H1 (cell line): ENCODE measurements around the gene AADAC. TPM values are rescaled to one million over a fixed set of nuclear protein-coding genes. Genes with fewer than 3 reads are reported as not detected.

ENCODE experiments used
- CTCF ChIA-PET: fragments of 300-600 bp; sonication (Branson Sonifier 250); formaldehyde crosslinking; loops from one replicate; lab custom pipeline; 2021; ENCODE audit not compliant: partially characterized antibody; lab: Charles Lee
- POLR2A ChIA-PET: fragments of 300-600 bp; sonication (Branson Sonifier 250); formaldehyde crosslinking; loops from one replicate; lab custom pipeline; 2021; ENCODE audit warnings: inconsistent platforms; ENCODE audit not compliant: partially characterized antibody; lab: Charles Lee
- DNase-seq, 2 experiments: peaks; one replicate each; pipeline versions ENCODE4 v3.0.0 to v3.0.0-alpha.2; 2010 to 2022; ENCODE audit warnings: low spot score in 2 of 2, low read depth in 1 of 2, mixed read lengths in 1 of 2
- FAIRE-seq: peaks from 2 replicates; lab custom pipeline; 2011; peaks lifted over from hg19 to GRCh38; lab: Jason Lieb, UNC
- H2AFZ ChIP-seq: 2 replicates; pipeline ENCODE4 v1.8.1; 2012; ENCODE audit warnings: low read length, inconsistent platforms
- H2AK5ac ChIP-seq: 2 replicates; pipeline ENCODE4 v1.6.1; 2013; ENCODE audit warnings: low read depth, low read length
- H2BK120ac ChIP-seq: replicated peaks from 2 replicates; pipeline ENCODE3; 2013; ENCODE audit warnings: low read depth, low read length, inconsistent platforms
- H2BK12ac ChIP-seq: 2 replicates; pipeline ENCODE4 v1.6.1; 2013; ENCODE audit warnings: low read depth, low read length
- H2BK15ac ChIP-seq: 2 replicates; pipeline ENCODE4 v1.6.1; 2013; ENCODE audit warnings: low read length
- H2BK20ac ChIP-seq: 2 replicates; pipeline ENCODE4 v1.6.1; 2013; ENCODE audit warnings: low read length
- H2BK5ac ChIP-seq: 2 replicates; pipeline ENCODE4 v1.6.1; 2013; ENCODE audit warnings: low read depth, low read length
- H3K14ac ChIP-seq: 2 replicates; pipeline ENCODE4 v1.6.1; 2013; ENCODE audit warnings: inconsistent platforms; ENCODE audit not compliant: insufficient read length
- H3K18ac ChIP-seq: 2 replicates; pipeline ENCODE4 v1.6.1; 2013; ENCODE audit warnings: low read length; ENCODE audit errors: extremely low read depth
- H3K23ac ChIP-seq: 2 replicates; pipeline ENCODE4 v1.6.1; 2013; ENCODE audit warnings: inconsistent platforms; ENCODE audit not compliant: insufficient read length
- H3K23me2 ChIP-seq: 2 replicates; pipeline ENCODE4 v1.6.1; 2013; ENCODE audit warnings: low read depth, low read length
- H3K27ac ChIP-seq: 2 replicates; pipeline ENCODE4 v1.6.1; 2011; ENCODE audit warnings: low read depth, low read length, inconsistent platforms
- H3K27me3 ChIP-seq, 4 experiments: replicated peaks in 1 of 4; 1 replicate in 1 of 4; 2 replicates in 3 of 4; pipeline versions ENCODE4 v1.6.1 to v1.8.1; 2011 to 2013; ENCODE audit warnings: low read length in 3 of 4, mild to moderate bottlenecking in 3 of 4, inconsistent platforms in 2 of 4, mixed read lengths in 2 of 4, moderate library complexity in 1 of 4; ENCODE audit not compliant: control insufficient read depth in 3 of 4, insufficient read depth in 3 of 4; ENCODE audit errors: extremely low read depth in 1 of 4
- H3K36me3 ChIP-seq, 4 experiments: 2 replicates each; pipeline versions ENCODE4 v1.6.1 to v1.8.1; 2011 to 2013; ENCODE audit warnings: mild to moderate bottlenecking in 4 of 4, low read length in 3 of 4, moderate library complexity in 2 of 4, control low read depth in 1 of 4, inconsistent platforms in 1 of 4; ENCODE audit not compliant: insufficient read depth in 4 of 4, control insufficient read depth in 2 of 4
- H3K4ac ChIP-seq: replicated peaks from 2 replicates; pipeline ENCODE3; 2013; ENCODE audit warnings: low read length, low read depth, mixed read lengths, inconsistent platforms; ENCODE audit not compliant: insufficient read length
- H3K4me1 ChIP-seq, 4 experiments: replicated peaks in 1 of 4; 1 replicate in 1 of 4; 2 replicates in 3 of 4; pipeline versions ENCODE4 v1.6.1 to v1.8.1; 2011 to 2013; ENCODE audit warnings: low read length in 3 of 4, inconsistent platforms in 2 of 4, mixed read lengths in 1 of 4; ENCODE audit not compliant: insufficient read depth in 4 of 4, control insufficient read depth in 3 of 4
- H3K4me2 ChIP-seq, 2 experiments: 2 replicates each; pipeline versions ENCODE4 v1.6.1 to v1.8.1; 2011 to 2013; ENCODE audit warnings: low read depth in 2 of 2, low read length in 2 of 2, control low read depth in 1 of 2, inconsistent platforms in 1 of 2, mild to moderate bottlenecking in 1 of 2; ENCODE audit not compliant: insufficient read depth in 1 of 2
- H3K4me3 ChIP-seq, 4 experiments: fragments of 200-600, 300-600 bp in 1 of 4; sonication (generic), shearing (Covaris generic), sonication (Bioruptor Twin) in 1 of 4; 2 replicates each; pipeline versions ENCODE4 v1.5.1 to v1.8.1; 2011 to 2016; ENCODE audit warnings: low read length in 4 of 4, low read depth in 3 of 4, control low read depth in 2 of 4, inconsistent platforms in 2 of 4, mild to moderate bottlenecking in 2 of 4, mixed read lengths in 1 of 4, moderate library complexity in 1 of 4; ENCODE audit not compliant: insufficient read depth in 2 of 4; ENCODE audit errors: extremely low read depth in 1 of 4
- H3K56ac ChIP-seq: replicated peaks from 2 replicates; pipeline ENCODE3; 2013; ENCODE audit warnings: low read depth, mild to moderate bottlenecking, mixed read lengths, low read length, inconsistent platforms; ENCODE audit not compliant: insufficient read length
- H3K79me1 ChIP-seq: 2 replicates; pipeline ENCODE4 v1.6.1; 2013; ENCODE audit warnings: low read depth, low read length, control low read depth
- H3K79me2 ChIP-seq, 2 experiments: 2 replicates each; pipeline versions ENCODE4 v1.6.1 to v1.8.1; 2012 to 2013; ENCODE audit warnings: low read length in 2 of 2, mild to moderate bottlenecking in 2 of 2, inconsistent platforms in 1 of 2; ENCODE audit not compliant: insufficient read depth in 2 of 2, control insufficient read depth in 1 of 2
- H3K9ac ChIP-seq, 4 experiments: replicated peaks in 1 of 4; 1 replicate in 1 of 4; 2 replicates in 3 of 4; pipeline versions ENCODE4 v1.6.1 to v1.8.1; 2011 to 2013; ENCODE audit warnings: low read depth in 3 of 4, low read length in 3 of 4, control low read depth in 2 of 4, mild to moderate bottlenecking in 2 of 4, moderate library complexity in 2 of 4, inconsistent platforms in 1 of 4; ENCODE audit errors: extremely low read depth in 1 of 4
- H3K9me3 ChIP-seq, 2 experiments: 2 replicates each; pipeline versions ENCODE4 v1.6.1 to v1.8.1; 2012 to 2013; ENCODE audit warnings: mild to moderate bottlenecking in 2 of 2, moderate library complexity in 2 of 2, control low read depth in 1 of 2, inconsistent platforms in 1 of 2, low read depth in 1 of 2, low read length in 1 of 2, mixed read lengths in 1 of 2; ENCODE audit not compliant: insufficient read depth in 2 of 2
- H4K20me1 ChIP-seq, 2 experiments: replicated peaks in 1 of 2; 2 replicates each; pipeline versions ENCODE3 to v1.8.1; 2011 to 2013; ENCODE audit warnings: inconsistent platforms in 2 of 2, low read length in 2 of 2, mild to moderate bottlenecking in 1 of 2; ENCODE audit not compliant: insufficient read depth in 2 of 2, control insufficient read depth in 1 of 2
- H4K5ac ChIP-seq: 2 replicates; pipeline ENCODE4 v1.6.1; 2013; ENCODE audit warnings: low read length, low read depth, mixed read lengths, inconsistent platforms; ENCODE audit not compliant: insufficient read length
- H4K8ac ChIP-seq: 2 replicates; pipeline ENCODE4 v1.8.0; 2013; ENCODE audit warnings: mild to moderate bottlenecking, moderate library complexity, low read length, inconsistent platforms; ENCODE audit not compliant: insufficient read depth; ENCODE audit errors: extremely low read depth
- H4K91ac ChIP-seq: replicated peaks from 2 replicates; pipeline ENCODE3; 2013; ENCODE audit warnings: low read length, mixed read lengths, inconsistent platforms; ENCODE audit not compliant: insufficient read length
- CHD1 ChIP-seq: IDR thresholded peaks from 2 replicates; pipeline ENCODE4 v1.6.1; 2012; ENCODE audit warnings: low read depth, low read length, improper control_type of control experiment
- FOSL1 ChIP-seq: IDR thresholded peaks from 2 replicates; pipeline ENCODE4 v1.6.1; 2011; ENCODE audit warnings: mild to moderate bottlenecking, low read depth, low read length, moderate library complexity; ENCODE audit not compliant: insufficient read depth
- HDAC6 ChIP-seq: IDR thresholded peaks from one replicate; pipeline ENCODE4 v1.7.1; 2012; ENCODE audit warnings: low read depth, mild to moderate bottlenecking, inconsistent platforms, low read length, moderate library complexity
- KDM5A ChIP-seq: fragments of 200-600 bp; IDR thresholded peaks from 2 replicates; pipeline ENCODE4 v1.7.1; 2012; ENCODE audit warnings: mild to moderate bottlenecking, low read length, inconsistent platforms, mixed read lengths
- NRF1 ChIP-seq: IDR thresholded peaks from 2 replicates; pipeline ENCODE4 v1.6.1; 2011; ENCODE audit warnings: mild to moderate bottlenecking, low read depth, low read length, improper control_type of control experiment
- SP4 ChIP-seq: IDR thresholded peaks from 2 replicates; pipeline ENCODE4 v1.6.1; 2012; ENCODE audit warnings: low read length, inconsistent platforms
- TAF1 ChIP-seq: IDR thresholded peaks from 2 replicates; pipeline ENCODE4 v1.6.1; 2011; ENCODE audit warnings: mild to moderate bottlenecking, low read depth, low read length
- USF2 ChIP-seq: IDR thresholded peaks from 2 replicates; pipeline ENCODE4 v1.6.1; 2011; ENCODE audit warnings: low read length, improper control_type of control experiment
- WGBS, 2 experiments: shearing (Covaris generic) in 1 of 2; methylation state at CpG; one replicate each; pipeline versions ENCODE4 v1.1.6 to v1.1.7; 2013 to 2015; ENCODE audit warnings: low lambda C conversion rate in 2 of 2, mixed read lengths in 2 of 2, inconsistent platforms in 1 of 2, low coverage in 1 of 2, missing lambda C conversion rate in 1 of 2; ENCODE audit not compliant: insufficient replicate concordance in 2 of 2, insufficient coverage in 1 of 2, insufficient read length in 1 of 2; ENCODE audit errors: extremely low coverage in 1 of 2, missing lambda C conversion rate in 1 of 2; 5-methylcytosine and 5-hydroxymethylcytosine counted together
- polyA plus RNA-seq, 7 experiments: library from polyadenylated mRNA; depleted of rRNA in 3 of 7; stranded (reverse) in 5 of 7; unstranded in 2 of 7; fragments of >200 nt in 5 of 7; fragments of 200-250 nt in 2 of 7; gene quantifications; 1 replicate in 5 of 7; 2 replicates in 1 of 7; 4 replicates in 1 of 7; pipeline versions ENCODE4 v1.2.1 to v1.2.3, GENCODE V29; 2011 to 2013; ENCODE audit warnings: missing spikeins in 2 of 7, mixed read lengths in 2 of 7
- total RNA-seq: library from RNA; stranded (reverse); fragmentation: NEBNext Ultra II Directional; extraction: Animal tissue kit (Norgen Biotek cat#: 25700); gene quantifications from 2 replicates; pipeline ENCODE4 v1.2.1, GENCODE V29; 2021
- TF ChIP-seq, protein P1 (sequence below): IDR thresholded peaks from 2 replicates; pipeline ENCODE4 v1.6.1; 2012; ENCODE audit warnings: low read length, inconsistent platforms

AADAC gene
- total and polyA plus RNA-seq, 2 of the 8 experiments (the other 6 are each of a cell fraction or from before 2014, with no cell fraction given), result not detected

DNA sequence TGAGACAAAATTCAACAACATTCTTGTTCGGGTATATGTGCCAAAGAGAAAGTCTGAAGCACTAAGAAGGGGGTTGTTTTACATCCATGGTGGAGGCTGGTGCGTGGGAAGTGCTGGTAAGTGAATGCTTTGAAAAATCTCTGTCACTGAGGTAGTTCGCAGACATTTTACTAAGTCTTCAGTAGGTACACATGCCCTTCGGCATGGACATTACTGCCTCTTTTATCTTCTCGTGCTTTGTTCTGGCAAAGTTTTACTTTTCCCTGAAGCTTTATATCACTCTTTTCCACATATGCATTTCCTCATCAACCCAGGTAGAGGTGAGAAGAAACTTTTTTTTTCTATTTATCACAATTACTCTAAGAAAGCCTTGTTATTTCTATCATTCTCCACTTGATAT lies 3.6 kb downstream of the AADAC start:
- no peak overlapping the region for H2AK5ac ChIP-seq
- no peaks in the 10 kb centered on the region for H3K79me2 ChIP-seq
- ChIA-PET POLR2A (no interaction called here), CTCF (interaction anchor here (1.3 to 2.2 kb wide), 2 partner anchors 19 to 590 kb away, joined by 3 to 7 read pairs; no protein-coding TSS in a partner anchor)
- no peaks in the 10 kb centered on the region for H3K79me1 ChIP-seq
- no peak overlapping the region for H4K91ac ChIP-seq
- H3K4me2 ChIP-seq, result no peak overlapping the region
- H3K4ac ChIP-seq, result peak overlapping the region; percentile 69
- no peak overlapping the region for H3K23ac ChIP-seq
- H3K56ac ChIP-seq, result no peak overlapping the region
- 0 out of 2 replicates have a peak, but pooled peaks cover 2% of the 10 kb centered on the region for H3K23me2 ChIP-seq
- no peak overlapping the region for H2AFZ ChIP-seq
- H2BK12ac ChIP-seq, result no peak overlapping the region
- no peaks in the 10 kb centered on the region for H3K27me3 ChIP-seq
- no peak overlapping the region for H3K27ac ChIP-seq
- FAIRE-seq (no peak), DNase-seq (no peak)
- H3K9me3 ChIP-seq, result no peaks in the 10 kb centered on the region
- H4K8ac ChIP-seq, result no peak overlapping the region
- no peaks in the 10 kb centered on the region; a peak in 1 of 8 replicates for H3K36me3 ChIP-seq
- H4K20me1 ChIP-seq, result no peaks in the 10 kb centered on the region
- H3K4me3 ChIP-seq, result no peak overlapping the region
- H3K9ac ChIP-seq, result no peak overlapping the region
- H4K5ac ChIP-seq, result no peak overlapping the region
- 92% methylated on average over 5 of the region's 5 CpGs; no CpG with 5 or more reads in 1 of the 2 experiments for WGBS, 2 experiments
- H2BK120ac ChIP-seq, result peak overlapping the region; percentile 64
- H2BK5ac ChIP-seq, result no peak overlapping the region
- no peak overlapping the region for H3K18ac ChIP-seq
- no peaks in the 10 kb centered on the region for H3K4me1 ChIP-seq
- no peak overlapping the region for H2BK20ac ChIP-seq
- no peak overlapping the region for H2BK15ac ChIP-seq
- H3K14ac ChIP-seq, result no peak overlapping the region
- TF ChIP-seq NRF1 (no peak), USF2 (no peak), FOSL1 (no peak), HDAC6 (no peak), CHD1 (no peak), KDM5A (no peak), TAF1 (no peak), SP4 (no peak)
- TF ChIP-seq, protein P1, sequence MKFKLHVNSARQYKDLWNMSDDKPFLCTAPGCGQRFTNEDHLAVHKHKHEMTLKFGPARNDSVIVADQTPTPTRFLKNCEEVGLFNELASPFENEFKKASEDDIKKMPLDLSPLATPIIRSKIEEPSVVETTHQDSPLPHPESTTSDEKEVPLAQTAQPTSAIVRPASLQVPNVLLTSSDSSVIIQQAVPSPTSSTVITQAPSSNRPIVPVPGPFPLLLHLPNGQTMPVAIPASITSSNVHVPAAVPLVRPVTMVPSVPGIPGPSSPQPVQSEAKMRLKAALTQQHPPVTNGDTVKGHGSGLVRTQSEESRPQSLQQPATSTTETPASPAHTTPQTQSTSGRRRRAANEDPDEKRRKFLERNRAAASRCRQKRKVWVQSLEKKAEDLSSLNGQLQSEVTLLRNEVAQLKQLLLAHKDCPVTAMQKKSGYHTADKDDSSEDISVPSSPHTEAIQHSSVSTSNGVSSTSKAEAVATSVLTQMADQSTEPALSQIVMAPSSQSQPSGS, result no peak
